Esophagus squamous epithelium (tissue), 5 donors: ENCODE measurements around the gene BNIP2. TPM values are rescaled to one million over a fixed set of nuclear protein-coding genes. Genes with fewer than 3 reads are reported as not detected.

Experiments
- DNase-seq: peaks from one replicate; lab custom pipeline; 2025; lab: John Stamatoyannopoulos, UW
- H3K27ac ChIP-seq, 4 donors: fragments of 200-600 bp; sonication (generic); one replicate each; pipeline ENCODE4 v1.5.1; 2016 to 2019; ENCODE audit warnings: mild to moderate bottlenecking in 1 of 4
- H3K27me3 ChIP-seq, 4 donors: fragments of 200-600 bp; sonication (generic); 1 replicate in 3 of 4; 2 replicates in 1 of 4; pipeline versions ENCODE4 v1.5.1 to v1.6.0; 2017 to 2021; ENCODE audit warnings: antibody characterized with exemption in 1 of 4
- H3K36me3 ChIP-seq, 3 donors: fragments of 200-600 bp; sonication (generic); one replicate each; pipeline ENCODE4 v1.5.1; 2016 to 2019
- H3K4me1 ChIP-seq, 3 donors: fragments of 200-600 bp; sonication (generic); one replicate each; pipeline ENCODE4 v1.5.1; 2017 to 2019
- H3K4me3 ChIP-seq, 4 donors: fragments of 200-600 bp; sonication (generic); 1 replicate in 3 of 4; 2 replicates in 1 of 4; pipeline ENCODE4 v1.5.1; 2016 to 2019; ENCODE audit warnings: mild to moderate bottlenecking in 2 of 4, moderate library complexity in 1 of 4
- H3K9me3 ChIP-seq, 3 donors: fragments of 200-600 bp; sonication (generic); one replicate each; pipeline ENCODE4 v1.5.1; 2016 to 2019
- POLR2A ChIP-seq, 4 donors: fragments of 450-650 bp; IDR thresholded peaks; one replicate each; pipeline ENCODE4 v1.6.1; 2017; ENCODE audit warnings: antibody characterized with exemption in 4 of 4, mild to moderate bottlenecking in 4 of 4, moderate library complexity in 3 of 4
- WGBS, 2 donors: methylation state at CpG; one replicate each; pipeline ENCODE4 v1.1.5; 2018; 5-methylcytosine and 5-hydroxymethylcytosine counted together
- intact Hi-C: fragments of 100-400 bp; cut with DNase I; formaldehyde crosslinking; loops from one replicate; pipeline ENCODE4 v1.15.0; 2022
- total RNA-seq, 4 donors: library from RNA; depleted of rRNA; stranded (reverse); fragments of >200 nt; gene quantifications; one replicate each; pipeline ENCODE4 v1.1.0, GENCODE V29; 2016
- TF ChIP-seq, protein P1 (sequence below), 6 experiments: fragments of 450-650 bp in 4 of 6; fragments of 200-600 bp in 2 of 6; sonication (generic) in 2 of 6; IDR thresholded peaks; one replicate each; pipeline ENCODE4 v1.5.1; 2016 to 2019; ENCODE audit warnings: antibody characterized with exemption in 6 of 6, mild to moderate bottlenecking in 4 of 6, moderate library complexity in 4 of 6
- donor health status: DM: yes; HTN: yes; CAD: no.

The BNIP2 gene
- total RNA-seq, 4 donors from 2014 or later, result 57.5 to 115 (median 74.6) TPM

GRCh38 chr15:59696332-59696731 is 7.2 kb upstream of the BNIP2 start:
- no peak for TF ChIP-seq POLR2A (IDR thresholded peaks at IDR 0.05)
- TF ChIP-seq, protein P1, sequence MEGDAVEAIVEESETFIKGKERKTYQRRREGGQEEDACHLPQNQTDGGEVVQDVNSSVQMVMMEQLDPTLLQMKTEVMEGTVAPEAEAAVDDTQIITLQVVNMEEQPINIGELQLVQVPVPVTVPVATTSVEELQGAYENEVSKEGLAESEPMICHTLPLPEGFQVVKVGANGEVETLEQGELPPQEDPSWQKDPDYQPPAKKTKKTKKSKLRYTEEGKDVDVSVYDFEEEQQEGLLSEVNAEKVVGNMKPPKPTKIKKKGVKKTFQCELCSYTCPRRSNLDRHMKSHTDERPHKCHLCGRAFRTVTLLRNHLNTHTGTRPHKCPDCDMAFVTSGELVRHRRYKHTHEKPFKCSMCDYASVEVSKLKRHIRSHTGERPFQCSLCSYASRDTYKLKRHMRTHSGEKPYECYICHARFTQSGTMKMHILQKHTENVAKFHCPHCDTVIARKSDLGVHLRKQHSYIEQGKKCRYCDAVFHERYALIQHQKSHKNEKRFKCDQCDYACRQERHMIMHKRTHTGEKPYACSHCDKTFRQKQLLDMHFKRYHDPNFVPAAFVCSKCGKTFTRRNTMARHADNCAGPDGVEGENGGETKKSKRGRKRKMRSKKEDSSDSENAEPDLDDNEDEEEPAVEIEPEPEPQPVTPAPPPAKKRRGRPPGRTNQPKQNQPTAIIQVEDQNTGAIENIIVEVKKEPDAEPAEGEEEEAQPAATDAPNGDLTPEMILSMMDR (IDR thresholded peaks at IDR 0.05), result no peak
- no peak for DNase-seq
- Histone ChIP-seq H3K9me3 (no peaks in the 10 kb centered on the region), H3K27ac (no peak overlapping the region), H3K27me3 (peaks cover 0 to 13% (median 0%) of the 10 kb centered on the region in 4 donors), H3K4me3 (no peak overlapping the region), H3K36me3 (no peaks in the 10 kb centered on the region), H3K4me1 (no peaks in the 10 kb centered on the region)
- intact Hi-C loops, result no loop called here
- 77% methylated on average over 4 of the region's 4 CpGs; no CpG with 5 or more reads in 1 of the 2 donors for WGBS, 2 donors

DNA sequence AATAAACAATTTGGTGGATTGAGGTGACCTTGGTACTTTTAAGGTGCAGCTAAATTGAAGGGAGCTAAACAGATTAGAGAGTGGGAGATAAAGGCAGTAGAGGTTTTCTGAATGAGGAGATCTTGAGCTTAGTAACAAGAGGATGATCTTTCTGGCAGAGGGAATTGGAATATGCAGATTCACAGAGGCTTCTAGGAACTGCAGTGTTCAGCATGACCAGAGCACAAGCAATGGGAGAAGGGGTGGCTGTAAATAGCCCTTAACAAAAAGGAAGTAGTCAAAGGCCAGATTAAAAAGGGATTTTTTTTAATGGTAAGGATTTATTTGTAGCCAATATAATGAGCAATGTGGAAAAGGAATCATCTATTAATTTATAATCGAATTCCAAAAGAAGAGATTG is 5.7 kb upstream of the BNIP2 start:
- WGBS, 2 donors, result 81 to 85% methylated on average over 1 of the region's 1 CpG

DNA sequence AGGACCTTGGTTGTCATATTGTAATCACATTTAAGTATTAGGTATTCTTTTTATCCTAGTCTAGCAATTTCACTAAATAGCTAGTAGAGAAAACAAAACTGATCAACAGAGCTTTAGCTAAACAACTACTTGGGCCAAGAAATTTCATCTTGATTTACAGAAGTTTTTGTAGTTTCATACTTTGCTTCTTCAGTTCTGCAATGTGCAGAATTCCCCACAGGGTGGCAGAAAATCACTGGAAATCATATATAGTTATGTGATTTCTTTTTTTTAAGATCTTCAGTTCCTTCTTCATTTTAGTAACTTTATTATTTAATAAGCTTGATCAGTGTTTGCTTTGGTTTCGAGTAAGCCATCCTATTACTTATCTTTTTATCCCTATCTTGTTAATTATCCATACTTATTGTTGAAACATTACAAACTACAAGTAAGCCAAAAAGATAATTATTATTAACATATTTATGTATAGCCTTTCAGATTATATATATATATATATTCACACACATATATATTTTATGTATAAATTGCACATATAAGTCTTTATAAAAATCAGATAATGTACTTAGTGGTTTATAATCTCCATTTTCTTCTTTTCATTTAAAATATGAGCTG is 2.2 kb upstream of the BNIP2 start:
- no peak for DNase-seq
- Histone ChIP-seq H3K9me3 (no peaks in the 10 kb centered on the region), H3K27me3 (no peaks in the 10 kb centered on the region)

More for the DNA sequence above, 5.7 kb upstream of the BNIP2 start:
- no peak overlapping the region for H3K27ac ChIP-seq
- TF ChIP-seq, protein P1 (IDR thresholded peaks at IDR 0.05), result no peak
- no peak for TF ChIP-seq POLR2A (IDR thresholded peaks at IDR 0.05)
- no peaks in the 10 kb centered on the region for H3K9me3 ChIP-seq
- H3K4me1 ChIP-seq, result peaks cover 0 to 14% (median 6%) of the 10 kb centered on the region in 3 donors
- DNase-seq, result no peak
- intact Hi-C loops, result no loop called here
- H3K36me3 ChIP-seq, result no peaks in the 10 kb centered on the region
- H3K4me3 ChIP-seq, result no peak overlapping the region
- H3K27me3 ChIP-seq, result peaks cover 0 to 8% (median 0%) of the 10 kb centered on the region in 4 donors

GRCh38 chr15:59689626-59690236 is 611 bp upstream of the BNIP2 start:
- Histone ChIP-seq H3K27me3 (no peaks in the 10 kb centered on the region), H3K27ac (peak overlapping the region; percentile 99 to 100 (median 100)), H3K4me1 (peaks cover 12 to 49% (median 32%) of the 10 kb centered on the region in 3 donors), H3K4me3 (peak overlapping the region; percentile 85 to 100 (median 96)), H3K9me3 (no peaks in the 10 kb centered on the region), H3K36me3 (peaks cover 0 to 12% (median 0%) of the 10 kb centered on the region in 3 donors)
- TF ChIP-seq, protein P1 (IDR thresholded peaks at IDR 0.05), result no peak
- peak in 1 of 4 donors; percentile 5 for TF ChIP-seq POLR2A (IDR thresholded peaks at IDR 0.05)
- intact Hi-C loops, result no loop called here
- DNase-seq, result peak; percentile 24
- 1 to 2% methylated on average over 25 of the region's 25 CpGs for WGBS, 2 donors

More for the DNA sequence above, 2.2 kb upstream of the BNIP2 start:
- H3K4me1 ChIP-seq, result peaks cover 12 to 33% (median 22%) of the 10 kb centered on the region in 3 donors
- intact Hi-C loops, result no loop called here
- peaks cover 0 to 4% (median 0%) of the 10 kb centered on the region in 3 donors for H3K36me3 ChIP-seq
- 7 to 21% methylated on average over 1 of the region's 1 CpG for WGBS, 2 donors
- no peak for TF ChIP-seq POLR2A (IDR thresholded peaks at IDR 0.05)
- TF ChIP-seq, protein P1 (IDR thresholded peaks at IDR 0.05), result peak in 5 of 6 experiments; percentile 36 to 72 (median 60)
- no peak overlapping the region for H3K4me3 ChIP-seq
- no peak overlapping the region for H3K27ac ChIP-seq

DNA sequence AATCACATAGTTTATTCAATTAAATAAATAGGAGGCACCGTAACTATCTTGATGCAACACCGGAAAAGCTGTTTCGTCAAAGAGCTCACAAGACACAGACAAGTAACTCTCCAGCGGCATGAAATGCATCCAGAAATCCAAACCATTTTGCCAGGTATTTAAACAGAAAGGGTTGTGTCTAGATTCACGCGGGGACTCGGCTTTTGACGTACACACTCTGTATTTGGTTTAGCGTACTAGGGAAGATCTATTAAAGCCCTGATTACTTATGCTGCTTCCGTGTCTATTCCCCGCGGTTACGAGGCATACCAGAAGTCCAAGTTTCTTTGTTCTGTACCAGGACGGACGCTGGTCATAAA is 718 bp downstream of the BNIP2 start:
- peaks cover 12 to 57% (median 36%) of the 10 kb centered on the region in 3 donors for H3K4me1 ChIP-seq
- WGBS, 2 donors, result 0% methylated on average over 12 to 13 of the region's 15 CpGs
- H3K27me3 ChIP-seq, result no peaks in the 10 kb centered on the region
- H3K4me3 ChIP-seq, result peak overlapping the region; percentile 85 to 100 (median 96)
- H3K36me3 ChIP-seq, result peaks cover 0 to 18% (median 0%) of the 10 kb centered on the region in 3 donors
- H3K9me3 ChIP-seq, result no peaks in the 10 kb centered on the region
- intact Hi-C loops, result no loop called here
- no peak for DNase-seq
- peak overlapping the region; percentile 99 to 100 (median 100) for H3K27ac ChIP-seq
- TF ChIP-seq POLR2A (IDR thresholded peaks at IDR 0.05), result peak in 2 of 4 donors; percentile 17 to 31
- TF ChIP-seq, protein P1 (IDR thresholded peaks at IDR 0.05), result no peak
